GM15510 (cell line): ENCODE measurements around the gene FMOD.

Experiments used
- POLR2A ChIP-seq: IDR thresholded peaks from 3 replicates; pipeline ENCODE4 v1.6.1; 2011; ENCODE audit warnings: borderline replicate concordance; ENCODE audit not compliant: insufficient read length; ENCODE audit errors: extremely low read depth

Gene FMOD

GRCh38 chr1:203351037-203351625 is at the start of gene FMOD:
Gene FMOD, minus strand, starts transcription at chr1:203351122. Its CDS starts 2,852 bp downstream, at chr1:203348270.
- TF ChIP-seq POLR2A, result no peak

GRCh38 chr1:203396595-203397194 is 45.8 kb upstream of the FMOD start:
- no peak for TF ChIP-seq POLR2A

GRCh38 chr1:203395751-203396150 is 44.8 kb upstream of the FMOD start:
- no peak for TF ChIP-seq POLR2A

DNA sequence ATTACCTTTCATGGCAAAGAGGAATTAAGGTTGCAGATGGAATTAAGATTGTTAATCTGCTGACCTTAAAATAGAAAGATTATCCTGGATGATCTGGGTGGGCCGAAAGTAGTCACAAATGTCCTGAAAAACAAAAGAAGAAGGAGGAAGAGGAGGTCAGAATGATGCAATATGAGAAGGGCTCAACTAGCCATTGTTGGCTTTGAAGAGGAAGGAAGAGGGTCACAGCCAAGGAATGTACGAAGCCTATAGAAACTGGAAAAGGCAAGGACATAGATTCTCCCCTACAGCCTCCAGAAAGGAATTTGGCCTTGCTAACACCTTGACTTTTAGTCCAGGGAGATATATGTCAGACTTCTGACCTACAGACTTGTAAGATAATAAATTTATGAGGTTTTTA is 39.4 kb upstream of the FMOD start:
- TF ChIP-seq POLR2A, result no peak

- no peak for TF ChIP-seq POLR2A
Observed at GRCh38 chr1:203388683-203389082, 37.8 kb upstream of the FMOD start.

DNA sequence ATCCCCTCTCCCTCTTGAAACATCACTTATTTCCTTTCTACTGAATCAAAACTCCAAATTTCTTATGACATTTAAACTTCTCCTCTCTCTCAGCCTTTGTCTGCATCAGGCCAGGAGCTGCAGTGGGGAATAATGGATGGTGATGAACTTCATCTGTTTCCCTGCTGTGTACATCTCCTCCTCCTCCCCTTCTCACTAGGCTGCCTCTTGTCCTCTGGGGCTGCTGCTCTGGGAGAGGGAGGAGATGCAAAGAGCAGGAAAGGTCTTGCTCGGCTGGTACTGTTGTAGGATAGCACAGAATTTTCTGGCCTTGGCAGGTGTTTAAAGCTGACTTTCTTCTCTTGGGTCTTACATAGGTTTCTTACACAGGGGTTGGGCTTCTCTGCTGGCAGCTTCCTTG is 31.1 kb upstream of the FMOD start:
- no peak for TF ChIP-seq POLR2A

DNA sequence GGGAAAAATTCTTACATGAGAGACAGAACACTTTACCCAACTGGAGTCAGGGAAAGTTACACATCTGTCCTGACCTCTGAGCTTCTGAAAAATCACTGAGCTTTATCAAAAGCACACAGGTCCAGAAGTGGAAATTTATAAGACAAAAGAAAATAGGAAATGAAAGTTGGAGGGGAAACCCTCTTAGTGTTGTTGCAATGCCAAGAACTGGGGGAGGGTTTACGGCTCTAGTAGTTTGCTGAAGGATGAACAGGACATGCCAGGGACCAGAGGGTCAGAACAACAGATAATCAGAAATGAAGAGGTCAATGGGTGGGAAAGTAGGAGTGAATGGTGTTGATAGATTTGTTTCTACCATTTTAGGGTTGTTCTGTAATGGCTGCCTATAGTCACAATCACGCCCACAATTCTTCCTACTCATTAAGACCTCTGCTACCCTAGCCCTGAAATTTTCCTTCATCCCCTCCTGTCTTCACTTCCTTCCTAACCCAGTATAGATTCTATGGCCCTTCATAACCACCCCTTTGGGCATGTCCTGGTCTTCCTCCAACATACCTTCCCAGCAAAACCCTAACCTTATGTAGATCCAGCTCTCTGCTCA is 30.3 kb upstream of the FMOD start:
- no peak for TF ChIP-seq POLR2A

DNA sequence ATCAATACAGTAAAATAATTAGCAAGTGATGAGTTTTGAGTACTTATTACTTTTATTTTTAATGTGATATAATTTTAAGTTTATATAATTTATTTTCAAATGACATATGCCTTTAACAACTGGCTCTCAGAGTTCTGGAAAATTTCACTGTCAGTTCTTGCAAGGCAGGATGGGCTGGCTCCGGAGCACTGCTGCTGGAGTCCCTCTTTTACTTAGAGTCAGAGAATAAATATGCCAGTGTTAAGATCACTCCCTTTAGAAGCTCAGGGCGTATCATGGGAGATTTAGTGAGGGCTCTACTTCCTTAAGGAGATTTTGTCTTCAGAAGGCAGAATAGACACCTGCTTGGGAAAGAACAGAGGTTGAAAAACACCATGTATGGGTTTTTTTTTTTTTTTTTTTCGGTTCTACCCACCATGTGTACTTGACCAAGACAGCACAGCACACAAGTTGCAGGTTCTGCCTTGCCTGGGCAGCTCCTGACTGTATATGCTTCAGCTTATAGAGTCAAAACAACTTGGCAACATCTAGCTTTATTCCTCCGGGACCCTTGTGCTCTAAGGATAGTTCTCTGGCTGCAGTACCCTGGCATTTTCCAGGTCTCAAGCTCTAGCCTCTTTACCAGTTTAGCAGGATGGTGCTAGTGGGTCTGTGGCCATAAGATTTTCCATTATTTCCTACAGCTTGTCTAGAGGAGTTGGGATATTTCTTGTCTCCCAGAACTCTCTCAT is 29.7 kb upstream of the FMOD start:
- TF ChIP-seq POLR2A, result no peak

- TF ChIP-seq POLR2A, result no peak
Observed at GRCh38 chr1:203379825-203380224, 28.9 kb upstream of the FMOD start.

GRCh38 chr1:203378556-203379245 is 27.8 kb upstream of the FMOD start:
- TF ChIP-seq POLR2A, result no peak

DNA sequence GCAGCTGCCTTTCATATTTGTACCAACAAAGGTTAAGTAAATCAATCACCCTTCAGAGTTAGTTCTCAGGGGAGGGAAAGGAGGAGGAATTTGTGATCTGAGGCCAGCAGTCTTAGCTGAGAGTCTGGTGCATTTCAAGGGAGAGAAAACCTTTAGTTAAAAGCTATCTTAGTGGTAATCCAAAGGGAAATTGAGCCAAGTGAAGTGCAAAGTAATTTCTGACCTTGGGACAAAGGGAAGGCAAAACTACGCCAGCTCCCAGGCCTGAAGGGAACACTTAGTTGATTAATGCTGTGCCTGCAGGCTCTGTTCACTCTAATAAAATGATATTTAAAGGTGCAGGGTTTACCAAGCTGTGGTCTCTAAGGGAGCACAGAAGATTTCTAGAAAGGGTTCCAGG is 23.1 kb upstream of the FMOD start:
- TF ChIP-seq POLR2A, result no peak

GRCh38 chr1:203373002-203373401 is 22.1 kb upstream of the FMOD start:
- TF ChIP-seq POLR2A, result no peak

- TF ChIP-seq POLR2A, result no peak
Observed at GRCh38 chr1:203371288-203371687, 20.4 kb upstream of the FMOD start.

DNA sequence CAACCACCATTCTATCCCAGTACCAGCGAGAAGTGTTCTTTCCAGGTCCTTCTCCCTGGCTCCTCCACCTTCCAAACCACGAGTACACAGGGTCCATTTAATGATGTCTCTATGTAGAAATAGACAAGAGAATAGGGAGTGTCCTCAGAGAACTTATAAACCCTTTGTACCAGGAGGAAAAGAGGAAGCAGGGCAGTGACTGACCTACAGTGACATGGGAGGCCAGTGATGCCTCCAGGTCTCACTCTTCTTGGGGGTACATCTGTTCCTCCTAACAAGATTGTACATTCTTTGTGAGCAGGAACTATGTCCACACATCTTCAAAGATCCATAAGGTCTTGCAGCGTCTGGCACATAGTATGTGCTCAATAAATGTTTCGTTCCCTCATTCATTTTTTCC is 18.7 kb upstream of the FMOD start:
- no peak for TF ChIP-seq POLR2A
